Spleen (tissue), 3 donors: ENCODE results near the gene CAMTA1.
A peak's percentile ranks its signal among the peaks of the same experiment; 100 is the strongest.

ENCODE experiments used
- POLR2A ChIP-seq, 3 donors: fragments of 450-650 bp; IDR thresholded peaks; one replicate each; pipeline ENCODE4 v1.5.1; 2017; ENCODE audit warnings: antibody characterized with exemption in 3 of 3, mild to moderate bottlenecking in 1 of 3
- POLR2AphosphoS5 ChIP-seq, 3 donors: sonication (generic); formaldehyde crosslinking; IDR thresholded peaks; one replicate each; pipeline ENCODE4 v1.5.1; 2017; ENCODE audit warnings: antibody characterized with exemption in 3 of 3

- TF ChIP-seq POLR2AphosphoS5 (IDR thresholded peaks at IDR 0.05) (peak in 1 of 3 donors; percentile 45), POLR2A (IDR thresholded peaks at IDR 0.05) (no peak)
Measured at GRCh38 chr1:6955357-6956094, 170.3 kb downstream of the CAMTA1 start.
